Gastrocnemius medialis (tissue), 4 donors: ENCODE data around the gene OBSCN. TPM values are rescaled to one million over a fixed set of nuclear protein-coding genes. Genes with fewer than 3 reads are reported as not detected.

Source experiments
- ATAC-seq, 2 donors: fragments of 150-250 bp; one replicate each; pipeline ENCODE4 v1.9.1; 2016
- DNase-seq, 2 donors: peaks; one replicate each; pipeline ENCODE4 v3.0.0-alpha.2; 2019
- H3K27ac ChIP-seq, 4 donors: fragments of 200-600 bp; sonication (generic); 1 replicate in 1 of 4; 2 replicates in 3 of 4; pipeline ENCODE4 v1.5.1; 2016 to 2018; ENCODE audit warnings: mild to moderate bottlenecking in 2 of 4, moderate library complexity in 1 of 4
- H3K27me3 ChIP-seq, 3 donors: fragments of 200-600 bp; sonication (generic) in 2 of 3; 1 replicate in 1 of 3; 2 replicates in 2 of 3; pipeline versions ENCODE4 v1.5.1 to v1.6.0; 2016 to 2019; ENCODE audit warnings: mild to moderate bottlenecking in 1 of 3, moderate library complexity in 1 of 3
- H3K36me3 ChIP-seq, 2 donors: fragments of 200-600 bp; sonication (generic) in 1 of 2; one replicate each; pipeline ENCODE4 v1.5.1; 2017 to 2018
- H3K4me1 ChIP-seq, 2 donors: fragments of 200-600 bp; sonication (generic) in 1 of 2; one replicate each; pipeline ENCODE4 v1.5.1; 2016 to 2017; ENCODE audit warnings: mild to moderate bottlenecking in 2 of 2
- H3K4me3 ChIP-seq, 4 donors: fragments of 200-600 bp; sonication (generic) in 3 of 4; 1 replicate in 1 of 4; 2 replicates in 3 of 4; pipeline ENCODE4 v1.5.1; 2016 to 2019; ENCODE audit warnings: mild to moderate bottlenecking in 2 of 4
- H3K9me3 ChIP-seq, 3 donors: fragments of 200-600 bp; sonication (generic) in 2 of 3; 1 replicate in 1 of 3; 2 replicates in 2 of 3; pipeline ENCODE4 v1.5.1; 2016 to 2019
- CTCF ChIP-seq, 5 experiments: fragments of 450-650 bp in 3 of 5; fragments of 200-600 bp in 2 of 5; sonication (generic) in 2 of 5; IDR thresholded peaks in 4 of 5; conservative IDR thresholded peaks in 1 of 5; 1 replicate in 4 of 5; 2 replicates in 1 of 5; pipeline ENCODE4 v1.5.1; 2016 to 2019; ENCODE audit warnings: antibody characterized with exemption in 5 of 5, mild to moderate bottlenecking in 3 of 5, moderate library complexity in 3 of 5
- POLR2A ChIP-seq, 2 donors: fragments of 450-650 bp; IDR thresholded peaks; one replicate each; pipeline ENCODE4 v1.6.1; 2017; ENCODE audit warnings: antibody characterized with exemption in 2 of 2, mild to moderate bottlenecking in 2 of 2, moderate library complexity in 2 of 2
- in situ Hi-C, 4 donors: fragments of 200-750 bp; cut with MboI; loops; one replicate each; pipeline versions ENCODE4 v1.15.0 to v1.8.0; 2017; ENCODE audit warnings: low sequenced_read_pairs in 4 of 4
- intact Hi-C: fragments of 100-400 bp; cut with DNase I; formaldehyde crosslinking; loops from one replicate; pipeline ENCODE4 v1.15.1; 2023; ENCODE audit warnings: low total_unique reads
- total RNA-seq, 4 donors: library from RNA; depleted of rRNA; stranded (reverse); fragments of >200 nt; gene quantifications; one replicate each; pipeline versions ENCODE4 v1.1.0 to v1.2.3, GENCODE V29; 2016

Gene OBSCN
- total RNA-seq, 4 donors from 2014 or later, result 798 to 1,571 (median 1,162) TPM

GRCh38 chr1:228180959-228181644, 26.7 kb upstream of the OBSCN start:
- peak overlapping the region in 1 of 4 donors; percentile 8 for H3K4me3 ChIP-seq
- no peaks in the 10 kb centered on the region for H3K9me3 ChIP-seq
- no peak for TF ChIP-seq POLR2A (IDR thresholded peaks at IDR 0.05)
- no peak for TF ChIP-seq CTCF (IDR thresholded peaks at IDR 0.05 in 4 of 5, conservative IDR thresholded peaks at IDR 0.05 in 1 of 5)
- peak overlapping the region; percentile 61 to 69 (median 66) for H3K27ac ChIP-seq
- in situ Hi-C loops (no loop called here), intact Hi-C loops (loop anchor here (5.0 kb wide), 1 partner anchor 49 kb away; no protein-coding TSS in a partner anchor)
- H3K4me1 ChIP-seq, result peaks cover 13% of the 10 kb centered on the region in 2 donors
- DNase-seq (no peak), ATAC-seq (peak in 1 of 2 donors; percentile 16)
- no peaks in the 10 kb centered on the region for H3K27me3 ChIP-seq
- H3K36me3 ChIP-seq, result no peaks in the 10 kb centered on the region

GRCh38 chr1:228181645-228182034, 26.2 kb upstream of the OBSCN start:
- ATAC-seq (peak; percentile 88 to 90), DNase-seq (peak in 1 of 2 donors; percentile 55)
- H3K36me3 ChIP-seq, result no peaks in the 10 kb centered on the region
- intact Hi-C loops (loop anchor here (5.0 kb wide), 1 partner anchor 49 kb away; no protein-coding TSS in a partner anchor), in situ Hi-C loops (no loop called here)
- TF ChIP-seq CTCF (IDR thresholded peaks at IDR 0.05 in 4 of 5, conservative IDR thresholded peaks at IDR 0.05 in 1 of 5), result no peak
- no peak for TF ChIP-seq POLR2A (IDR thresholded peaks at IDR 0.05)
- peak overlapping the region; percentile 61 to 69 (median 66) for H3K27ac ChIP-seq
- peak overlapping the region in 2 of 4 donors; percentile 8 to 12 for H3K4me3 ChIP-seq
- H3K27me3 ChIP-seq, result no peaks in the 10 kb centered on the region
- peaks cover 13% of the 10 kb centered on the region in 2 donors for H3K4me1 ChIP-seq
- H3K9me3 ChIP-seq, result no peaks in the 10 kb centered on the region

- TF ChIP-seq POLR2A (IDR thresholded peaks at IDR 0.05) (no peak), CTCF (IDR thresholded peaks at IDR 0.05 in 4 of 5, conservative IDR thresholded peaks at IDR 0.05 in 1 of 5) (no peak)
- Histone ChIP-seq H3K27me3 (no peaks in the 10 kb centered on the region), H3K9me3 (no peaks in the 10 kb centered on the region), H3K27ac (no peak overlapping the region), H3K36me3 (no peaks in the 10 kb centered on the region), H3K4me1 (peaks cover 13% of the 10 kb centered on the region in 2 donors), H3K4me3 (no peak overlapping the region)
- in situ Hi-C loops (no loop called here), intact Hi-C loops (loop anchor here (5.0 kb wide), 1 partner anchor 50 kb away; no protein-coding TSS in a partner anchor)
- DNase-seq (no peak), ATAC-seq (no peak)
Observed at GRCh38 chr1:228182296-228183030, 25.4 kb upstream of the OBSCN start.

GRCh38 chr1:228184152-228184551, 23.7 kb upstream of the OBSCN start:
- intact Hi-C loops, result loop anchor here (5.0 kb wide), 1 partner anchor 52 kb away; no protein-coding TSS in a partner anchor
- in situ Hi-C loops, result no loop called here
- ATAC-seq (no peak), DNase-seq (peak in 1 of 2 donors; percentile 3)
- Histone ChIP-seq H3K36me3 (no peaks in the 10 kb centered on the region), H3K4me1 (peaks cover 13% of the 10 kb centered on the region in 2 donors), H3K27me3 (no peaks in the 10 kb centered on the region), H3K4me3 (no peak overlapping the region), H3K9me3 (no peaks in the 10 kb centered on the region), H3K27ac (no peak overlapping the region)
- TF ChIP-seq POLR2A (IDR thresholded peaks at IDR 0.05), result no peak
- TF ChIP-seq CTCF (IDR thresholded peaks at IDR 0.05 in 4 of 5, conservative IDR thresholded peaks at IDR 0.05 in 1 of 5), result no peak
